Muscle of arm (tissue), 12 donors: ENCODE data around the gene NECTIN1. TPM values are rescaled to one million over a fixed set of nuclear protein-coding genes. Genes with fewer than 3 reads are reported as not detected.
"Not testable (repeated sequence)": the region's sequence is repeated elsewhere in the genome, so short reads cannot be mapped to it uniquely, and the experiment has no call there.

Experiments used
- DNase-seq: peaks from one replicate; pipeline ENCODE4 v3.0.0-alpha.2; 2013
- polyA plus RNA-seq, 12 donors: library from polyadenylated mRNA; unstranded; fragments of 120-200 nt; gene quantifications; one replicate each; pipeline ENCODE4 v1.2.1, GENCODE V29; 2013; ENCODE audit not compliant: insufficient read length in 12 of 12

NECTIN1 gene
- polyA plus RNA-seq, 12 donors = 18.6 to 64.4 (median 25.1) TPM; not detected in 1

- not testable (repeated sequence) for DNase-seq
Measured at GRCh38 chr11:119595941-119596340, 133.1 kb downstream of the NECTIN1 start.

DNA sequence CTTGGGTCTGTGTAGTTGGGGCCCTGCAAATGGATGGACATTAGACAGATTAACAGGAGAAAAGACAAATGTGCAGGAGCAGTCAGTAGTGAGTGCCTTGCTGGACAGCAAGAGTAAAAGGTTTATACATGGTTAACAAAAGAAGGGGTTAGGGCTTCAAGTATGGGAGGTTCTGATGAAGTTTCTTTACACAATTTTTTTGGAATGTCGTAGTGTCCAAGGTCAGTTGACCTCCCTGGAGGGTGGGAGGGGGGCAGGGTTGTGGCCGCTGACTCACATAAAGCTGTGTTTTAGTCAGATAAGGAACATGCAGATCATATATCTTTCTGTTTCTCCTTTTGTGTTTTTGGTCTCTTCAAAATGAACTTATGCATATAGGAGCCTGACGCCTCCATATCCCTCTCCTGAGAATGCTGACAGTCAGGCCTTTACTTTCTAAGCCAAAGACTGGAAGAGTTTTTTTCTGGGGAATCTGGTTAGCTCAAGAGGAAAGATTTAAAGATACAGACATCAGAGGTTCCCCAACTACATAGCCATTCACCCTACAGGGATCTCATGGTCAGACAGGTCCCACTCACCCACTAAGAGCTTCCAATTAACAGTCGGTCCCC, 134.3 kb downstream of the NECTIN1 start:
- no peak for DNase-seq

DNA sequence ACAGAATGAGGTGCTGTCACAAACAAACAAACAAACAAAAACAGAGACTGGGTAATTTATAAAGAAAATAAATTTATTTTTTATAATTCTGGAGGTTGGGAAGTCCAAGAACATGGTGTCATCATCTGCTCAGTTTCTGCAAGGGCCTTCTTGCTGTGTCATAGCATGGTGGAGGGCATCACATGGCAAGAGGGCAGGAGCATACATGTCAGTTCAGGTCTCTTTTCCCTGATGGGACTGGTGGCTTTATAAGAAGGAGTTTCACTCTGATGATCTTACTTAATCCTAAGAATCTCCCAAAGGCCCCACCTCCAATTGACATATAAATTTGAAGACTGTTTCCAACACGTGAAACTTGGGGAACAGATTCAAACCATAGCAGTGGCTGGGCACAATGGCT, 135.7 kb downstream of the NECTIN1 start:
- DNase-seq = no peak

GRCh38 chr11:119592642-119593041, 136.4 kb downstream of the NECTIN1 start:
- peak; percentile 82 for DNase-seq

DNA sequence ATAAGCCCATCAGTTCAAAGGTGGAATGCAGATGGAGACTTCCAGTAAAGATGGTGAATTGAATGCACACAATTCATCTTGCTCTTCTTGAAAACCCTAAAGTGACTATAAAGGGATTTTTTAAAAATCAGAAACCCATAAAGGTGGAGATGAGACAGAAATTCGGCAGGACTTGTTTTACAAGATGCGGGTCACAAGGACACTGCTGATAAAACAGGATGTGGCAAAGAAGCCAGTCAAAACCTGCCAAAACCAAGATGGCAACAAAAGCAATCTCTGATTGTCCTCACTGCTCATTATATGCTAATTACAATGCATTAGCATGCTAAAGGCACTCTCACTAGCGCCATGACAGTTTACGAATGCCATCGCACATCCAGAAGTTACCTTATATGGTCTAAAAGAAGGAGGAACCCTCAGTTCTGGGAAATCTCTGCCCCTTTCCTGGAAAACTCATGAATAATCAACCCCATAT, 137.1 kb downstream of the NECTIN1 start:
- DNase-seq = no peak

GRCh38 chr11:119590651-119591351, 138.2 kb downstream of the NECTIN1 start:
- DNase-seq = no peak

GRCh38 chr11:119589001-119589400, 140.0 kb downstream of the NECTIN1 start:
- no peak for DNase-seq
